ENCODE data around the gene GPR137B. TPM values are rescaled to one million over a fixed set of nuclear protein-coding genes. Genes with fewer than 3 reads are reported as not detected.

GPR137B gene
- polyA plus RNA-seq, 1 experiment = 15.7 TPM

DNA sequence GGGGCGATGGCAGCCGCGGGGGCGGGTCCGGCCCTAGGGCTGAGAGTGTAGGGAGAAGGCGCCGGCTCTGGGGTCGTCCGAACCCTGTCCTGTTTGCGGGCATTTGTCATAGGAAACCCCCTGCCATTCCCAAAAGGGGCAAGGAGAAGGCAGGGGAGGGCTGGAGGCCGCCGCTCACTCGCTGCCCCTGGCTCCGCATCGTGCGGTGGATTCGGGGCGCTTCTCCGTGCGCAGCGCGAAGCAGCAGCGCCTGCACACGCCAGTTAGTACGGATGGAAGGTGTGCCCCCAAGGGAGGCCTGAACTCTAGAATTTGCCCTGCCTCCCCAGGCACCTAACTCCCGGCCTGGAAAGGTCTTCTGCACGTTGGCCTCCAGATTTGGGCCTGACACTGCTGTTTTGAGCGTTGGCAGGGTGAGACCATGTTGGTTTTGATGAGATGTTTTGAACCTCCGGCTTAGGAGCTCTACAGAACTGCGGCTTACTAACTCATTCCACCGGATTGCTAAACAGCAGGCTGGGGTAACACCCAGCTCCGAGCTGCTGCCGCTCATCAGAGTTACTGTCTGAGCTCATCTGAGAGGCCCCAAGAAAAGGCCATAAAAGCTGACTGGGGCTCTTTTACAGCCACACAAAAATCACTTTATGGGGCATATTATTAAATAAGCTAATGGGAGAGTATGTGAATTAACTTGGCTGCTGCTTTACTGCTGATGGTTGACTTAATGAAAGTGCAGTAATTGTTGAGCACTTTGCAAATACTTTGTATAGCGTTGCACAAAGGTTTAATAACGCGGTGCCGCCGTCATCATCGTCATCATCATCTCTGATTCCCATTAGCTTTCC is 987 bp downstream of the GPR137B start:
- H3K27ac ChIP-seq (ENCODE audit: low read depth, low read length) = peak overlapping the region; percentile 52
- DNase-seq (ENCODE audit: low read depth, low spot score) = peak; percentile 16
- POLR2A ChIA-PET = interaction anchor here (0.6 kb wide), 2 partner anchors 25 to 212 kb away, joined by 3 to 7 read pairs; no protein-coding TSS in a partner anchor
- peaks cover 10% of the 10 kb centered on the region for H3K27me3 ChIP-seq (ENCODE audit: control insufficient read depth, insufficient read depth, low read length)
- peak overlapping the region; percentile 89 for H3K4me3 ChIP-seq (ENCODE audit: low read depth, low read length)
- peaks cover 3% of the 10 kb centered on the region; the same call in 1 of the 2 replicates for H3K9me3 ChIP-seq (ENCODE audit: control insufficient read depth, insufficient read depth, low read length)
- CTCF ChIA-PET = interaction anchor here (0.8 kb wide), 1 partner anchor 26 kb away, joined by 4 read pairs; no protein-coding TSS in a partner anchor
- no peak for TF ChIP-seq CTCF (IDR thresholded peaks at IDR 0.05; ENCODE audit: low read depth, low read length)

DNA sequence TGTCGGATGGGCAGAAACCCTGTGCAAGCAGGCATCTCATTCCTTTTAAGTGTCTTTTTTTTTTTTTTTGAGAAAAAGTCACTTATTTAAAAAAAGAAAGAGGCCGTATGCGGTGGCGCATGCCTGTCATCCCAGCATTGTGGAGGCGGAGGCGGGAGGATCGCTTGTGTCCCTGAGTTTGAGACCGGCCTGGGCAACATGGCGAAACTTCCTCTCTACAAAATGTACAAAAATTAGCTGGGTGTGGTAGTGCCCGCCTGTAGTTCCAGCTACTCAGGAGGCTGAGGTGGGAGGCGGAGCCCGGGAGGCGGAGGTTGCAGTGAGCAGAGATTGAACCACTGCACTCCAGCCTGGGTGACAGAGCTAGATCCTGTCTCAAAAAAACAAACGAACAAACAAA is 1.7 kb downstream of the GPR137B start:
- peak overlapping the region; percentile 89 for H3K4me3 ChIP-seq (ENCODE audit: low read depth, low read length)
- TF ChIP-seq CTCF (IDR thresholded peaks at IDR 0.05; ENCODE audit: low read depth, low read length) = no peak
- H3K9me3 ChIP-seq (ENCODE audit: control insufficient read depth, insufficient read depth, low read length) = peaks cover 3% of the 10 kb centered on the region; the same call in 1 of the 2 replicates
- DNase-seq (ENCODE audit: low read depth, low spot score) = no peak
- H3K27ac ChIP-seq (ENCODE audit: low read depth, low read length) = no peak overlapping the region
- ChIA-PET POLR2A (interaction anchor here (0.6 to 0.7 kb wide), 2 partner anchors 86 to 211 kb away, joined by 3 to 7 read pairs; no protein-coding TSS in a partner anchor), CTCF (interaction anchor here (0.8 kb wide), 1 partner anchor 26 kb away, joined by 4 read pairs; no protein-coding TSS in a partner anchor)
- H3K27me3 ChIP-seq (ENCODE audit: control insufficient read depth, insufficient read depth, low read length) = peaks cover 10% of the 10 kb centered on the region

- POLR2A ChIA-PET = interaction anchor here (0.7 kb wide), 1 partner anchor 86 kb away, joined by 3 read pairs; no protein-coding TSS in a partner anchor
- DNase-seq (ENCODE audit: low read depth, low spot score) = no peak
- peaks cover 3% of the 10 kb centered on the region; the same call in 1 of the 2 replicates for H3K9me3 ChIP-seq (ENCODE audit: control insufficient read depth, insufficient read depth, low read length)
- TF ChIP-seq CTCF (IDR thresholded peaks at IDR 0.05; ENCODE audit: low read depth, low read length) = no peak
- H3K27ac ChIP-seq (ENCODE audit: low read depth, low read length) = no peak overlapping the region
- CTCF ChIA-PET = interaction anchor here (0.8 to 1.0 kb wide), 2 partner anchors 25 to 1242 kb away, joined by 3 to 4 read pairs; no protein-coding TSS in a partner anchor
- peak overlapping the region; percentile 89 for H3K4me3 ChIP-seq (ENCODE audit: low read depth, low read length)
- H3K27me3 ChIP-seq (ENCODE audit: control insufficient read depth, insufficient read depth, low read length) = peaks cover 10% of the 10 kb centered on the region
Measured at GRCh38 chr1:236144446-236145150, 2.3 kb downstream of the GPR137B start.

DNA sequence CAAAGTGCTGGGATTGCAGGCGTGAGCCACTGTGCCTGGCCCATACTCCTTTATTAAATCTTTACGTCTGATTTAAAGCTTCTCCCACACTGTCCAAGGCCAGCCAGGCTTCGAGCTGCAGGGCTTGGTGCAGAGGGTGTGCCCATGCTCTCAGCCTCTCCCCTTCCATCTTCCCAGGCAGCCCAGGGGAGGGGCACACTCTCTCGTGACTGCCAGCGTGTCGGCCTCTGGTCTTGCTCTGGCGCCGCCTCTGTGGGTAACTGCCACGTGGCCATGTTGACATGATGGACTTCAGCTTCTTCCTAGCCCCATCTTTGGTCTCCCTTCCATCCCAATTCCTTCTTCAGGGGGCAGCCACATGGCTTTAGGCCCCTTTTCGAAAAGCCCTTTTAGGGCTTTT is 4.7 kb downstream of the GPR137B start:
- CTCF ChIA-PET = no interaction called here

More for the DNA sequence above, 4.7 kb downstream of the GPR137B start:
- no peak for DNase-seq (ENCODE audit: low read depth, low spot score)
- Histone ChIP-seq H3K27me3 (ENCODE audit: control insufficient read depth, insufficient read depth, low read length) (no peaks in the 10 kb centered on the region), H3K9me3 (ENCODE audit: control insufficient read depth, insufficient read depth, low read length) (peaks cover 3% of the 10 kb centered on the region; the same call in 1 of the 2 replicates), H3K27ac (ENCODE audit: low read depth, low read length) (no peak overlapping the region), H3K4me3 (ENCODE audit: low read depth, low read length) (no peak overlapping the region)
- TF ChIP-seq CTCF (IDR thresholded peaks at IDR 0.05; ENCODE audit: low read depth, low read length) = no peak
- POLR2A ChIA-PET = no interaction called here
